CD4-positive, alpha-beta T cell treated with Interleukin-6 at 100 ng/mL for 8 hours (primary cell): ENCODE results near the gene FLAD1.
A peak's percentile ranks its signal among the peaks of the same experiment; 100 is the strongest.
"Not testable (repeated sequence)": the region's sequence is repeated elsewhere in the genome, so short reads cannot be mapped to it uniquely, and the experiment has no call there.

Experiments
- DNase-seq: peaks from one replicate; pipeline ENCODE4 v3.0.0-alpha.2; 2020; ENCODE audit warnings: mixed read lengths, low spot score

Gene FLAD1

GRCh38 chr1:154969246-154969645 is 13.9 kb upstream of the FLAD1 start:
- DNase-seq, result no peak

GRCh38 chr1:154969860-154970452 is 13.2 kb upstream of the FLAD1 start:
- DNase-seq, result no peak

- no peak for DNase-seq
Observed at GRCh38 chr1:154970631-154971340, 12.4 kb upstream of the FLAD1 start, which contains the start of gene SHC1. Gene SHC1 (minus strand): TSS chr1:154970747. CDS start chr1:154970526, 221 bp downstream.

GRCh38 chr1:154971341-154971998 is 11.7 kb upstream of the FLAD1 start:
- no peak for DNase-seq

GRCh38 chr1:154972213-154972516 is 11.0 kb upstream of the FLAD1 start:
- no peak for DNase-seq

GRCh38 chr1:154972517-154973343 is 10.4 kb upstream of the FLAD1 start:
- DNase-seq, result no peak

GRCh38 chr1:154973344-154974101 is 9.6 kb upstream of the FLAD1 start:
- DNase-seq, result peak; percentile 88

- DNase-seq, result peak; percentile 98
Observed at GRCh38 chr1:154974102-154974807, 8.9 kb upstream of the FLAD1 start, which contains the start of gene CKS1B. Gene CKS1B (plus strand): TSS chr1:154974681. CDS start chr1:154974746, 65 bp downstream.

- DNase-seq, result peak; percentile 96
Observed at GRCh38 chr1:154974808-154975408, 8.2 kb upstream of the FLAD1 start.

- peak; percentile 40 for DNase-seq
Observed at GRCh38 chr1:154975409-154976059, 7.6 kb upstream of the FLAD1 start.

GRCh38 chr1:154977762-154978161 is 5.4 kb upstream of the FLAD1 start:
- DNase-seq, result not testable (repeated sequence)

- no peak for DNase-seq
Observed at GRCh38 chr1:154978360-154978759, 4.8 kb upstream of the FLAD1 start.

- DNase-seq, result no peak
Observed at GRCh38 chr1:154982341-154982740, 803 bp upstream of the FLAD1 start.

GRCh38 chr1:154983776-154984466 is 777 bp downstream of the FLAD1 start:
- no peak for DNase-seq

- DNase-seq, result not testable (repeated sequence)
Observed at GRCh38 chr1:154986736-154987135, 3.6 kb downstream of the FLAD1 start.

- no peak for DNase-seq
Observed at GRCh38 chr1:154987326-154987725, 4.2 kb downstream of the FLAD1 start.

GRCh38 chr1:154988058-154988954 is 5.2 kb downstream of the FLAD1 start:
- DNase-seq, result no peak

GRCh38 chr1:154989195-154989860 is 6.2 kb downstream of the FLAD1 start:
- DNase-seq, result no peak
